ENCODE results near the gene VAV3.

Gene VAV3

GRCh38 chr1:107817206-107817605 is 147.8 kb downstream of the VAV3 start:
- no peak for DNase-seq
- Mint-ChIP-seq H3K4me3 (no peak overlapping the region), H3K27ac (no peak overlapping the region), H3K9me3 (peaks cover 5% of the 10 kb centered on the region), H3K4me1 (no peaks in the 10 kb centered on the region), H3K36me3 (ENCODE audit: low read depth) (no peaks in the 10 kb centered on the region), H3K27me3 (ENCODE audit: low read depth, poor library complexity) (peaks cover 7% of the 10 kb centered on the region)
- no peak for TF ChIP-seq CTCF (IDR thresholded peaks at IDR 0.05)

- H3K9me3 Mint-ChIP-seq: no peaks in the 10 kb centered on the region
- H3K36me3 Mint-ChIP-seq (ENCODE audit: low read depth): no peaks in the 10 kb centered on the region
- peak overlapping the region; percentile 91 for H3K27ac Mint-ChIP-seq
- H3K4me1 Mint-ChIP-seq: no peaks in the 10 kb centered on the region
- H3K4me3 Mint-ChIP-seq: no peak overlapping the region
- no peak for TF ChIP-seq CTCF (IDR thresholded peaks at IDR 0.05)
- no peak for DNase-seq
- peaks cover 3% of the 10 kb centered on the region for H3K27me3 Mint-ChIP-seq (ENCODE audit: low read depth, poor library complexity)
Measured at GRCh38 chr1:107810291-107810951, 154.6 kb downstream of the VAV3 start.

- H3K4me3 Mint-ChIP-seq: no peak overlapping the region
- DNase-seq: no peak
- H3K9me3 Mint-ChIP-seq: no peaks in the 10 kb centered on the region
- H3K27me3 Mint-ChIP-seq (ENCODE audit: low read depth, poor library complexity): no peaks in the 10 kb centered on the region
- H3K36me3 Mint-ChIP-seq (ENCODE audit: low read depth): no peaks in the 10 kb centered on the region
- TF ChIP-seq CTCF (IDR thresholded peaks at IDR 0.05): no peak
- H3K4me1 Mint-ChIP-seq: no peaks in the 10 kb centered on the region
- no peak overlapping the region for H3K27ac Mint-ChIP-seq
Measured at GRCh38 chr1:107807855-107808254, 157.1 kb downstream of the VAV3 start.

- Mint-ChIP-seq H3K4me1 (no peaks in the 10 kb centered on the region), H3K27me3 (ENCODE audit: low read depth, poor library complexity) (no peaks in the 10 kb centered on the region), H3K27ac (no peak overlapping the region), H3K9me3 (no peaks in the 10 kb centered on the region), H3K4me3 (no peak overlapping the region), H3K36me3 (ENCODE audit: low read depth) (no peaks in the 10 kb centered on the region)
- TF ChIP-seq CTCF (IDR thresholded peaks at IDR 0.05): no peak
- no peak for DNase-seq
Measured at GRCh38 chr1:107807405-107807804, 157.6 kb downstream of the VAV3 start.

GRCh38 chr1:107806902-107807301 is 158.1 kb downstream of the VAV3 start:
- DNase-seq: no peak
- Mint-ChIP-seq H3K36me3 (ENCODE audit: low read depth) (no peaks in the 10 kb centered on the region), H3K27ac (no peak overlapping the region), H3K27me3 (ENCODE audit: low read depth, poor library complexity) (no peaks in the 10 kb centered on the region), H3K9me3 (no peaks in the 10 kb centered on the region), H3K4me3 (no peak overlapping the region), H3K4me1 (no peaks in the 10 kb centered on the region)
- TF ChIP-seq CTCF (IDR thresholded peaks at IDR 0.05): no peak

- DNase-seq: no peak
- no peaks in the 10 kb centered on the region for H3K36me3 Mint-ChIP-seq (ENCODE audit: low read depth)
- no peak overlapping the region for H3K27ac Mint-ChIP-seq
- peaks cover 10% of the 10 kb centered on the region for H3K9me3 Mint-ChIP-seq
- H3K4me1 Mint-ChIP-seq: no peaks in the 10 kb centered on the region
- TF ChIP-seq CTCF (IDR thresholded peaks at IDR 0.05): no peak
- no peaks in the 10 kb centered on the region for H3K27me3 Mint-ChIP-seq (ENCODE audit: low read depth, poor library complexity)
- H3K4me3 Mint-ChIP-seq: no peak overlapping the region
Measured at GRCh38 chr1:107804741-107805140, 160.2 kb downstream of the VAV3 start.
